GM19025 (cell line): Measurements from ENCODE around the gene UQCRHL.
A peak's percentile ranks its signal among the peaks of the same experiment; 100 is the strongest.
"Not testable (repeated sequence)": the region's sequence is repeated elsewhere in the genome, so short reads cannot be mapped to it uniquely, and the experiment has no call there.

ENCODE experiments used
- ATAC-seq: cut with Tn5 transposase; IDR thresholded peaks from one replicate; pipeline ENCODE4 v1.9.1; 2021; ENCODE audit warnings: mild to moderate bottlenecking, low read depth, moderate library complexity; ENCODE audit not compliant: unreplicated experiment

Gene UQCRHL

DNA sequence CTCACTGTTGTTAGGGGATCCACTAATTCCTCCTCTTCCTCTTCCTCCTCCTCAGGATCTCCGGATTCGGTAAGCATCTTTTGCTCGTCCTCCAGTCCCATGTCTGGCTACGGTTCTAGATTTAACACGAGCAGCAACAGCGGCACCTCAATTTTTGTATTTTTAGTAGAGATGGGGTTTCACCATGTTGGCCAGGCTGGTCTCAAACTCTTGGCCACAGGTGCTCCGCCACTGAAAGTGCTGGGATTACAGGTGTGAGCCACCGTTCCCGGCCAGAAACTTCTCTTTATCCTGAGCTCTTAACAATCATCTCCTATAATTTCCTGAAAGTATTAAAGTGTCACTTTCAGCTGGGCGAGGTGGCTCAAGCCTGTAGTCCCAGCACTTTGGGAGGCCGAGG, at the start of gene UQCRHL:
UQCRHL (minus strand) TSS at position 101 of the 400 bp plus-strand sequence; CDS start at position 101, 0 bp downstream.
- not testable (repeated sequence) for ATAC-seq

- no peak for ATAC-seq
Measured at GRCh38 chr1:15856888-15857287, 49.4 kb upstream of the UQCRHL start.

DNA sequence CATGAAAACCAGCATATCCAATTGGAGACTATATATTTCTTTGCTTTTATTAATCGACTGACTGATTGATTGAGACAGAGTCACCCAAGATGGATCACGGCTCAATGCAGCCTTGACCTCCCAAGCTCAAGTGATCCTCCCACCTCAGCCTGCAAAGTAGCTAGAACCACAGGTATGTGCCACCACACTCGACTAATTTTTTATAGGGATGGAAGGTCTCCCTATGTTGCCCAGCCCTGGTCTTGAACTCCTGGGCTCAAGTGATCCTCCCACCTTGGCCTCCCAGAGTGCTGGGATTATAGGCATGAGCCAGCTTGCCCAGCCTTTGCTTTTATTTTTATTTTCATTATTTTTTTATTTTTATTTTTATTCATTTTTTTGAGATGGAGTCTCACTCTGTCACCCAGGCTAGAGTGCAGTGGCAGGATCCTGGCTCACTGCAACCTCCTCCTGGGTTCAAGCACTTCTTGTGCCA, 45.4 kb upstream of the UQCRHL start:
- ATAC-seq = no peak

DNA sequence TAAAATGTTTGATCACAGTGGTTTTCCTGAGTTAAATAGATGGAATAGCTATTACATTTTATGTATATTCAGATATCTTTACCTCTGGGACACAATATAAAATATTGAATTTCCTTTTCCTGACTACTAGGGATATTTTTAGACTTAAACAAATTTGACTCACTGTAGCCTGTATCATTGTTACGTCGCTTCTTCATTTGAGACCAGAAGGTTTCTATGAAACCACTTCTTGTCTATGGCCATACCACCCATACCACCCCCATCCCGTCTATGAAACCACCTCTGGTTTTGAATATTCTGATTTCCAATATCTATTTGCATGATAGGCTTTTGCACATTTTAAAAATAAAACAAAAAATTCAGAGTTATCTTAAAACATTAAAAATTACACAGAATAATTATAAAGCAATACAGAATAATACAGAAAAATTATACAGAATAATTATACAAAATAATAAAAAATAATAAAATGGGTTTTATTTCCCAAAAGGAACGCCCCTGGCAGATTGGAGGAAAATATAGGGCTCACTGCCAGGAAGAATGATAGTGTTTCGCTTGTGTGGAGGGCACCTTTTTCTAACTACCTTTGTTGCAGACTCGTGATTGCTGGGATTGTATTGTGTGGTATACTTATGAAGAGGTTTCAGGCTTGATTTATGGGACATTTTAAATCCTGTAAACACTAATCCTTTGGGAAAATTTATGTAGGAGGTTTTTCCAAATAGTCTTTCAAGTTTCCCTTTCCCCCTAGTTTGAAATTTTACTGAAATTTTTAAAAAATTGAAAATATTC, 44.8 kb upstream of the UQCRHL start:
- ATAC-seq = no peak

GRCh38 chr1:15851210-15852035, 44.0 kb upstream of the UQCRHL start:
- ATAC-seq = no peak

- ATAC-seq = no peak
Measured at GRCh38 chr1:15850471-15851001, 43.1 kb upstream of the UQCRHL start.

- no peak for ATAC-seq
Measured at GRCh38 chr1:15849775-15850324, 42.4 kb upstream of the UQCRHL start.

DNA sequence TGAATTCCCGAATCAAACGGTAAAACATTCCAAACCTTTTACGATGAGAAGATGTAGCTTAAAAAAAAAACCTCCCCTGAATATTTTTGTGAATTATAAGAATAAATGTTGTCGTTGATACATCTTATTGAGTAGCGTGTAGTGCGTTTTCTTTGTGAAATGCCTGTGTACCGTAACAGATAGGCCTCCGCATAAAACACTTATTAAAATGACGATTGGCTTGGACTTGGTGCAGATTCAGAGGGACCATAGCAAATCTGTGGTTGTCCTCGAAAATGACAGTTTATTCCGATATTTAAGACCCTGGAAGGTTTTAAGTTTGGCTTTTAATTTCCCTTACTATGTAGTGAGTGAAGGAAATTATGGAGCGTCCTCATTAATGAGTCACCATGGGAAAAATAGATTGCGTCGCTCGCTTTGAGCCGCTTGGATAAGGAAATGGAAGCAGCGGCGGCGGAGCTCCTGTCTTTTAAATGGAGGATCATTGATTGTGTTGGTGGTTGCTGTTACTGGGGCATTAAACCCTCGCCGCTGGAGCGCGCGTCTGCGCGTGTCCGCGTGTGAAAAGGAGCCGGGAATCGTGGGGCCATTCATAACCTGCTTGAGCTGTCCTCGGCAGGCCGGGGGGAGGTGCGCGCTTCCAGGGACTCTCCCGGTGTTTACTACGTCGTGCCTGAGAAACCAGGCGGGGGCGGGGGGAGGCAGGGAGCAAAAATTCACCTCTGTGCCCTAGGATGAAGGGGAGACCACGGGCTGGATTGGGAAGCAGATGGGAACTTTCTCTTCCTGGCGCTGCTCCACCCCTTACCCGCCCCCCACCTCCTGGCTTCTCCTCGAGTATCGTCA, 41.7 kb upstream of the UQCRHL start:
- no peak for ATAC-seq

DNA sequence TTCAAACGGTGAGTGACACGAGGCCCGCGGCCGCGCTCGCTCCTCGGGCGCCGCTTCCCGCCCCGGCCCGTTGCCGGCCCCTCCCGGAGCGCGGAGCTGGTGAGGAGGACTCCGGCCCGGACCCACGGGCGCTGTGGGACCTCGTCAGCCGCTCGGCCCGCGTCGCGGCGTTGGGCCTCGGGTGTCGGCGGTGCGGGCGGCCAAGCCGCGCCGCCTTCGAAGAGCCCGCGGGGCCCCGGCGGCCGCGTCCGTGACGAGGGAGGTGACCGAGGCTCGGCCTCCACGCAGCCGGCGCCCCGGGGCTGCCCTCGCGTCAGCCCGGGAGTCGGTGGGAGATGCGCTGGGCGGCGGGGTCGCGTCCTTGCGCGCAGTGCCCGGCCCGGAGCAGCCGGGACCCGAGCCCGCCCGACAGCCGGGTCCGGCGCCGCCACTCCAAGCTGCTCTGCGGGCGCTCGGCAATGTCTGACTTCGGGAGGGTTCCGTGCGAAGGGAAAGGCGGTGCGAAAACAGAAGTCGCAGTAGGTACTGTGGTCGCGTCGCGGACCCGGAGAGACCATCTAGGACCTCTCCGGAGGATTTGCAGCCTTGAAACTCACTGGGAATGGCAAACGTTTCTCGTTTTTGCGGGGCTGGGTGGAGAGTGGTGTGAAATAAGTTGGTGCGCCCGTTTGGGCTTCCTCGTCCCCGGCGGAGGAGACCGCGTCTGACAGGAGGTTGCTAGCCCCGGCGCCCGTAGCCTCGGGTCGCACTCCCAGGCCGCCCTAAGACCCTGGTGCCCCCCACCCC, 40.9 kb upstream of the UQCRHL start:
- peak; percentile 11 for ATAC-seq

- ATAC-seq = no peak
Measured at GRCh38 chr1:15847893-15848142, 40.4 kb upstream of the UQCRHL start.

- peak; percentile 65 for ATAC-seq
Measured at GRCh38 chr1:15847100-15847892, 39.8 kb upstream of the UQCRHL start, which contains the start of gene SPEN. Gene SPEN, plus strand, starts transcription at chr1:15847707. Its CDS starts 361 bp downstream, at chr1:15848068.

DNA sequence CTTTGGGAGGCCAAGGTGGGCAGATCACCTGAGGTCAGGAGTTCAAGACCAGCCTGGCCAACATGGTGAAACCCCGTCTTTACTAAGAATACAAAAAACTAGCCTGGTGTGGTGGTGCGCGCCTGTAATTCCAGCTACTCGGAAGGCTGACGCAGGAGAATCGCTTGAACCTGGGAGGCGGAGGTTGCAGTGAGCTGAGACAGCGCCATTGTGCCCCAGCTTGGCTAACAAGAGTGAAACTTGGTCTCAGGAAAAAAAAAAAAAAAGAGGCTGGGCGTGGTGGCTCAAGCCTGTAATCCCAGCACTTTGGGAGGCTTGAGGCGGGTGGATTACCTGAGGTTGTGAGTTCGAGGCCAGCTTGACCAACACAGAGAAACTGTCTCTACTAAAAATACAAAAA, 38.6 kb upstream of the UQCRHL start:
- ATAC-seq = not testable (repeated sequence)

DNA sequence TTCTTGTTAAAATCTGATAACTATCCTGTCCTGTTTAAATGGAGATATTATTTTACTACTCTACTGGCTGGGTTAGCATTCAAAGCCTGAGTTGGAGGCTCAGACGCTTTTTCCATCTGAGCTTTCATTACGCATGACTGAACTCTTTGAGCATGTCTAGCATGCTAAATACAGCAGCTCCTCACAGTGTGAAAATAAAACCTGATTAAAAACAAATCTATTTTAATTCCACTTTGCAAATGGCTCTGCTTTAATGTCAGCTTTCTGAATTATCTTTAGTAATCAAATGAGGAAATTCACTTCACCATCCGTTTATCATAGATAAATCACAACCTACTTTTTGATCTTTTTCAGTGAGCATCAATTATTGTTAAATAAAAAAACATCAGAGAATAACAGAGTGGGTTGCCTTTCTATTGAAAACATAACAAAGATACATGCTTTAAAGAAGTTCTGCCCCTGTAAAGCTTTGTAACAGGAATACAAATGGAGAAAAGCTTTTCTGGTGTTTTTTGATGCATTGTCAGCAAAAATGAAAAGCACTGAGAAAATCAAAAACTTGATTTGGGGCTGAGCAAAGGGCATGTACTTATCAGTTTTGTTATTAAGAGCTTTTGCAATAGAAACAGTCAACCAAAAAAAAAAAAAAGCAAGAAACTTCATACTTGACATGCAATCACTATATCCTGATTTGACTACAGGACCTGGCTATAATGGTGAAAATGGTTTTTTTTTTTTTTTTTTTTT, 36.5 kb upstream of the UQCRHL start:
- no peak for ATAC-seq

- no peak for ATAC-seq
Measured at GRCh38 chr1:15838721-15839120, 31.3 kb upstream of the UQCRHL start.

DNA sequence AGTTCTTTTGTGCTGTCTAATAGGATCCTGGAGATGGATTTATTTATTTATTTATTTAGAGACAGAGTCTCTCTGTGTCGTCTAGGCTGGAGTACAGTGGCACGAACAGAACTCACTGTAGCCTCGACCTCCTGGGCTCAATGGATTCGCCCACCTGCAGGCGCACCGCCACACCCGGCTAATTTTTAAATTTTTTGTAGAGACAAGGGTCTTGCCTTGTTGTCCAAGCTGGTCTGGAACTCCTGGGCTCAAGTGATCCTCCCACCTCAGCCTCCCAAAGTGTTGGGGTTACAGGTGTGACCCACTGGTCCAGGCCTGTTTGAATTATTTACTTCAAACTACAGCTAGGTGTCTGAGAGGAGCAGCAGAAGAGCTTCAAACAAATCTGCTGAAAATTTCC, 30.5 kb upstream of the UQCRHL start:
- ATAC-seq = no peak

DNA sequence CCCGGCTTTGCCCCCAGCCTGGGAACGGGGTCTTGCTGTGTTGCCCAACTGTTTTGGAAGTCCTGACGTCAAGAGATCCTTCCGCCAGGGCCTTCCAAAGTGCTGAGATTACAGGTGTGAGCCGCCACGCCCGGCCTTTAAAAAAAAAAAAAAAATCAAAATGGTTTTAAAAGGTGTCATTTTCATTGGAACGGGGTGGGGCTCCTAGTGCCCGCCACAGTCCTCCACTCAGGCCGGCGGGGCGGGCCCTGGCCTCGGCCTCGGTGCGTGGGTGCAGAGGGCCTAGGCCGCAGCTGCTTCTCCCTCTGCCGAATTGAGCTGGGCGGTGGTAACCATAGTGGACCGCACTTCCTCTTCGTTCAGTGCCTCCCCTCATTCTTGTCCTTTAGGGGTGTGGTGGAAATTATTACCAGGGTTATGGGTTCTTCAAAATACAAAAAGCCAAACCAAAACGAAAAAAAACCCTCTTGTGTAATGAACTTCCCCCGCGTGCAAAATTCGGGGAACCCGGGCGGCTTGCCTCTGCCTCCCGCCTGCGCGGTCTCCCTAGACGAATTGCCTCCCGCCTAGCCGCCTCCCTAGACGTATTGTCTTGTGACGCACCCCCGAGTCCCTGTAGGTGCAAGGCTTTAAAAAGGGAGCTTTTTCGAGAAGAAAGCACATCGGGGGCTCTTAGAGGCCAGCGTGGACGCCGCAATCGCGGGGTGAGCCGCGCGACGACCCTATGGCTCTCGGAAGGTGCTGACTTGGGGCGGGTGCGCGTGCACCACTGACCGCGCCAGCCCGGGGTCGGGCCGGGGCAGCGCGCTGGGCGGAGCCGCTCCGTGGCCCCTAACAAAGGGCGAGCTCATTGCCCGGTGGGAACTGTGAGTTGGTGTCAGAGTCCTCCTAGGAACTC, 29.6 kb upstream of the UQCRHL start:
- no peak for ATAC-seq

- not testable (repeated sequence) for ATAC-seq
Measured at GRCh38 chr1:15836511-15836771, 29.0 kb upstream of the UQCRHL start.
